Keratinocyte (primary cell): ENCODE measurements around the gene ATAD1. TPM values are rescaled to one million over a fixed set of nuclear protein-coding genes. Genes with fewer than 3 reads are reported as not detected.

Experiments
- DNase-seq: peaks from one replicate; pipeline ENCODE4 v3.0.0-alpha.2; 2011; ENCODE audit warnings: low read depth, missing footprints, low spot score
- FAIRE-seq: peaks from 2 replicates; lab custom pipeline; 2011; peaks lifted over from hg19 to GRCh38; lab: Jason Lieb, UNC
- H2AFZ ChIP-seq: 2 replicates; pipeline ENCODE4 v1.6.0; 2012; ENCODE audit warnings: low read length, control low read depth, inconsistent platforms; ENCODE audit not compliant: control insufficient read depth
- H3K27ac ChIP-seq: 2 replicates; pipeline ENCODE4 v1.5.1; 2011; ENCODE audit warnings: low read length; ENCODE audit not compliant: control insufficient read depth, insufficient read depth
- H3K27me3 ChIP-seq: 3 replicates; pipeline ENCODE4 v1.6.0; 2011; ENCODE audit warnings: low read length; ENCODE audit not compliant: control insufficient read depth, insufficient read depth; ENCODE audit errors: extremely low read depth
- H3K36me3 ChIP-seq, 2 experiments: 2 replicates in 1 of 2; 3 replicates in 1 of 2; pipeline ENCODE4 v1.5.1; 2011; ENCODE audit warnings: low read length in 2 of 2, mild to moderate bottlenecking in 1 of 2; ENCODE audit not compliant: control insufficient read depth in 2 of 2, insufficient read depth in 2 of 2; ENCODE audit errors: extremely low read depth in 1 of 2
- H3K4me1 ChIP-seq: 3 replicates; pipeline ENCODE4 v1.5.1; 2011; ENCODE audit warnings: low read length; ENCODE audit not compliant: control insufficient read depth, insufficient read depth; ENCODE audit errors: extremely low read depth
- H3K4me2 ChIP-seq: 3 replicates; pipeline ENCODE4 v1.6.0; 2011; ENCODE audit warnings: low read depth, low read length; ENCODE audit not compliant: control insufficient read depth, insufficient read depth; ENCODE audit errors: extremely low read depth
- H3K4me3 ChIP-seq, 3 experiments: fragments of 200-600 bp in 1 of 3; sonication (generic) in 1 of 3; 2 replicates in 2 of 3; 3 replicates in 1 of 3; pipeline ENCODE4 v1.5.1; 2011 to 2016; ENCODE audit warnings: low read length in 3 of 3, mild to moderate bottlenecking in 3 of 3, control low read depth in 2 of 3, inconsistent platforms in 1 of 3, low read depth in 1 of 3, mixed read lengths in 1 of 3, mixed run types in 1 of 3, moderate library complexity in 1 of 3; ENCODE audit not compliant: control insufficient read depth in 2 of 3, insufficient read depth in 2 of 3; ENCODE audit errors: extremely low read depth in 1 of 3
- H3K79me2 ChIP-seq: 2 replicates; pipeline ENCODE4 v1.6.0; 2012; ENCODE audit warnings: low read length; ENCODE audit not compliant: control insufficient read depth, insufficient read depth
- H3K9ac ChIP-seq: 3 replicates; pipeline ENCODE4 v1.6.0; 2011; ENCODE audit warnings: low read length; ENCODE audit not compliant: control insufficient read depth, insufficient read depth; ENCODE audit errors: extremely low read depth
- H3K9me1 ChIP-seq: 3 replicates; pipeline ENCODE4 v1.6.0; 2011; ENCODE audit warnings: low read length; ENCODE audit not compliant: control insufficient read depth, insufficient read depth; ENCODE audit errors: extremely low read depth
- H3K9me3 ChIP-seq: 2 replicates; pipeline ENCODE4 v1.5.1; 2012; ENCODE audit warnings: low read depth, low read length; ENCODE audit not compliant: control insufficient read depth
- H4K20me1 ChIP-seq: 3 replicates; pipeline ENCODE4 v1.6.0; 2011; ENCODE audit warnings: low read length; ENCODE audit not compliant: control insufficient read depth, insufficient read depth; ENCODE audit errors: extremely low read depth
- EZH2 ChIP-seq: IDR thresholded peaks from one replicate; pipeline ENCODE4 v1.6.1; 2012; ENCODE audit warnings: inconsistent platforms, mild to moderate bottlenecking, low read length, moderate library complexity
- dilution Hi-C: fragments of 300-500 bp; cut with MboI; formaldehyde crosslinking; loops from one replicate; pipeline ENCODE4 v1.7.0; 2020; ENCODE audit warnings: low sequenced_read_pairs; ENCODE audit not compliant: extremely low pct_ligation_motif_present
- polyA plus RNA-seq, 5 experiments: library from polyadenylated mRNA; depleted of rRNA in 3 of 5; stranded (reverse) in 3 of 5; stranded (forward) in 1 of 5; unstranded in 1 of 5; fragments of >200 nt; gene quantifications; 1 replicate in 1 of 5; 2 replicates in 3 of 5; 3 replicates in 1 of 5; pipeline versions ENCODE4 v1.2.1 to v1.2.3, GENCODE V29; 2011 to 2012; ENCODE audit warnings: missing spikeins in 2 of 5, low read depth in 1 of 5, low replicate concordance in 1 of 5
- TF ChIP-seq, protein P1 (sequence below), 3 experiments: IDR thresholded peaks in 1 of 3; conservative IDR thresholded peaks in 1 of 3; optimal IDR thresholded peaks in 1 of 3; 2 replicates in 2 of 3; 3 replicates in 1 of 3; pipeline versions ENCODE3 to v1.5.1; 2011; ENCODE audit warnings: low read length in 3 of 3, mild to moderate bottlenecking in 3 of 3, moderate library complexity in 2 of 3, control low read depth in 1 of 3, inconsistent platforms in 1 of 3; ENCODE audit not compliant: insufficient read depth in 2 of 3; ENCODE audit errors: extremely low read depth in 1 of 3

The ATAD1 gene
- polyA plus RNA-seq, 1 donor (not counting 4 experiments of a cell fraction or from before 2014, with no cell fraction given): 51.0 TPM

DNA sequence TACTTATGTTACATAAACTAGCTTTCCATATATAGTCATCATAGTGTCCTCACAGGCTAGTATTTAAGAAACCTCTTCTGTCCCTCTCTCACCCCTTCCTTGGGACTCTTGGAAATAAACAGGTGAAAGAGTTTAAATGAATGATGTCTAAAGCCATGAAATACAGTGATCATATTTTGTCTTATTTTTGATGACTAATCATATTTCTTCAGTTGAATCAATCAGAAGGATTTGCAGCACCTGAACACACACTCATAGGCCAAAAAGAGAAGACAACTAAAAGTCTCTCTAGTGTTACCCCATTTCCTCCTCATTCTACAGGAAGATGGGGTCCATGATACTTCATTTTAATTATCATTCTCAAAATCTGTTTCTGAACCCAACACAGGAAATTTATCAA, 8.6 kb upstream of the ATAD1 start:
- Histone ChIP-seq H3K4me1 (no peaks in the 10 kb centered on the region), H4K20me1 (no peaks in the 10 kb centered on the region), H3K9ac (no peak overlapping the region), H3K4me3 (no peak overlapping the region), H3K27ac (no peak overlapping the region), H2AFZ (no peak overlapping the region), H3K27me3 (no peaks in the 10 kb centered on the region), H3K36me3 (no peaks in the 10 kb centered on the region), H3K4me2 (no peak overlapping the region), H3K9me3 (no peaks in the 10 kb centered on the region), H3K9me1 (no peaks in the 10 kb centered on the region), H3K79me2 (no peaks in the 10 kb centered on the region)
- TF ChIP-seq EZH2: no peak
- FAIRE-seq: no peak
- no peak for DNase-seq
- dilution Hi-C loops: no loop called here

- H3K27ac ChIP-seq: no peak overlapping the region
- FAIRE-seq (no peak), DNase-seq (no peak)
- H3K27me3 ChIP-seq: no peaks in the 10 kb centered on the region
- peaks cover 23% of the 10 kb centered on the region for H3K4me1 ChIP-seq
- no peak overlapping the region for H3K9ac ChIP-seq
- no peak for TF ChIP-seq EZH2
- TF ChIP-seq, protein P1, sequence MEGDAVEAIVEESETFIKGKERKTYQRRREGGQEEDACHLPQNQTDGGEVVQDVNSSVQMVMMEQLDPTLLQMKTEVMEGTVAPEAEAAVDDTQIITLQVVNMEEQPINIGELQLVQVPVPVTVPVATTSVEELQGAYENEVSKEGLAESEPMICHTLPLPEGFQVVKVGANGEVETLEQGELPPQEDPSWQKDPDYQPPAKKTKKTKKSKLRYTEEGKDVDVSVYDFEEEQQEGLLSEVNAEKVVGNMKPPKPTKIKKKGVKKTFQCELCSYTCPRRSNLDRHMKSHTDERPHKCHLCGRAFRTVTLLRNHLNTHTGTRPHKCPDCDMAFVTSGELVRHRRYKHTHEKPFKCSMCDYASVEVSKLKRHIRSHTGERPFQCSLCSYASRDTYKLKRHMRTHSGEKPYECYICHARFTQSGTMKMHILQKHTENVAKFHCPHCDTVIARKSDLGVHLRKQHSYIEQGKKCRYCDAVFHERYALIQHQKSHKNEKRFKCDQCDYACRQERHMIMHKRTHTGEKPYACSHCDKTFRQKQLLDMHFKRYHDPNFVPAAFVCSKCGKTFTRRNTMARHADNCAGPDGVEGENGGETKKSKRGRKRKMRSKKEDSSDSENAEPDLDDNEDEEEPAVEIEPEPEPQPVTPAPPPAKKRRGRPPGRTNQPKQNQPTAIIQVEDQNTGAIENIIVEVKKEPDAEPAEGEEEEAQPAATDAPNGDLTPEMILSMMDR (optimal IDR thresholded peaks at IDR 0.05 in 1 of 3, IDR thresholded peaks at IDR 0.05 in 1 of 3, conservative IDR thresholded peaks at IDR 0.05 in 1 of 3; ENCODE audit: extremely low read depth in 1 of 3, insufficient read depth in 2 of 3, low read length in 3 of 3): no peak
- peaks cover 37% of the 10 kb centered on the region for H3K79me2 ChIP-seq
- H4K20me1 ChIP-seq: no peaks in the 10 kb centered on the region
- H3K9me3 ChIP-seq: no peaks in the 10 kb centered on the region
- H3K4me2 ChIP-seq: no peak overlapping the region
- H3K9me1 ChIP-seq: peaks cover 3% of the 10 kb centered on the region
- no peak overlapping the region for H2AFZ ChIP-seq
- H3K36me3 ChIP-seq: no peaks in the 10 kb centered on the region
- H3K4me3 ChIP-seq: no peak overlapping the region
- dilution Hi-C loops: no loop called here
These were observed 1.2 kb upstream of the ATAD1 start for GRCh38 chr10:87819289-87819585.
